ENCODE data around the gene NUFIP1.

Gene NUFIP1

DNA sequence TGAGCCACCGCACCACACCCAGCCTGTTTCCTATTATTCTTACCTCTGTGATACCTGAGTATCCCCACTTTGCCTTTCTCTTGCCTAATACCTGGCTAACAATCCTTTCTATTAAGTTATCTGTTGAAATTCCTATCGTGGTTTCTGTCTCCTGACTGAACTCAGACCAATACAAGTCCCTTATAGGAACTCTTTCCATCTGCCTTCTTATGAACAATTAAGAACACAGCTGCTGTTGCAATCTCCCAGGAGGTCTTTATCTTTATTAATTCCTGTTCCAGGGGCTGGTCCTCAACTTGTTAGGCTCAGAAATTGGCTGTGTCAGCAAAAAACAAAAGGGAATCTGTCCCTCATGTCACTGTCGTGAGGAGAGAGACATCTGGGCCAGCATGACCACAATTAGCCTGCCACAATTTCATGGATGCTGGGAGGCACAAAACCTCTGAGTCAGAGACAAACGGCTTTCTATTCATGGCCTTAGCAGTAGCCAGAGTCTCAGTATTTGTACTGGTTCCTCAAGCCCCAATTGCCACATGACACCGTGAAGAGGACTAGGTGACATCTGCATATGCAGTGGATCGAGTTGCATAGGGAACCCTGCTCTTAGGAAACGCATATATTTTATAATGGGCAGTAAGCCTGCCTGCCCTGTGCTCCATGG lies 58.2 kb downstream of the NUFIP1 start:
- H3K9ac ChIP-seq (ENCODE audit: low read depth, low read length) = no peak overlapping the region
- no peaks in the 10 kb centered on the region for H3K27me3 ChIP-seq (ENCODE audit: insufficient read depth, low read length)
- H3K4me3 ChIP-seq (ENCODE audit: low read length) = no peak overlapping the region
- no peaks in the 10 kb centered on the region for H3K9me3 ChIP-seq (ENCODE audit: insufficient read depth, low read depth, low read length)
- H3K36me3 ChIP-seq (ENCODE audit: insufficient read depth, low read depth, low read length) = no peaks in the 10 kb centered on the region
- H3K27ac ChIP-seq (ENCODE audit: low read length) = no peak overlapping the region
- H3K4me1 ChIP-seq (ENCODE audit: insufficient read depth, low read length) = peaks cover 6% of the 10 kb centered on the region

DNA sequence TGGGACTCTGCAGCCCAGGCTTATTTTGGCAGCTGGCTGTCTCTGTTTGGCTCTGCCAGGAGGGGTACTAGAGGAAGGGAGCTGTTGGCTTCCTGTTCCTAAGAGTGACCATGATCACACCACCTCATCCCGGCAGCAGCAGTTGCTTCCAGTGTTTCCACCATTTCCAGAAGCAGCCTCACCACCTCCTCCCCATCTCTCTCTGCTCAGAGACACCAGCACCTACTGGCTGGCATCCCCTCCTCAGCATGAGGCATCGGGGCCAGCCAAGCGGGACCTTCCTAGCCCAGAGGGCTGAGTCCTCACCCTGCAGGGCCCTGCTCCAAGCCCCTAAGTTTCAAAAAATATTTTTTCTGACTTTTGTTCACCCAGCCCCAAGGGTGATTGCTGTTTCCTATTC lies 59.0 kb downstream of the NUFIP1 start:
- no peak overlapping the region for H3K27ac ChIP-seq (ENCODE audit: low read length)
- H3K9ac ChIP-seq (ENCODE audit: low read depth, low read length) = no peak overlapping the region
- H3K27me3 ChIP-seq (ENCODE audit: insufficient read depth, low read length) = no peaks in the 10 kb centered on the region
- H3K4me1 ChIP-seq (ENCODE audit: insufficient read depth, low read length) = peaks cover 6% of the 10 kb centered on the region
- no peaks in the 10 kb centered on the region for H3K36me3 ChIP-seq (ENCODE audit: insufficient read depth, low read depth, low read length)
- H3K4me3 ChIP-seq (ENCODE audit: low read length) = no peak overlapping the region
- H3K9me3 ChIP-seq (ENCODE audit: insufficient read depth, low read depth, low read length) = no peaks in the 10 kb centered on the region

DNA sequence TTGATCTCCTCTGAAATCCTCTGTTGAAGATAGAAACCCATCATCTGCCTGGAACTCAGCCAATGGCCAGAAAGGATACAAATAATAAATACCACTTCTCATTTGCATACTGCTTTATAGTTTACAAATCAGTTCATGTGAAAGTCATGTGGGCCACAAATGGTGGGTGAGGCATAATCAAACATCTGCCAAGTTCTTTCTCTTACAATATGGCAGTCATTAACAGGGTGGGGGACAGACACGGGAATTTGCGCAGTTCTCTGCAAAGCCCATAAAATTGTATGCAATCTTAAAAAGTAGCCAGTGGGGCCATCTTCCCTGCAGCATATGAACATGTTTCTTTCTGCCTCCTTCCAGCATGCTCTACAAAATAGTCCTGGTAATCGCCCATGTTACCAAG lies 59.6 kb downstream of the NUFIP1 start:
- no peaks in the 10 kb centered on the region for H3K9me3 ChIP-seq (ENCODE audit: insufficient read depth, low read depth, low read length)
- H3K36me3 ChIP-seq (ENCODE audit: insufficient read depth, low read depth, low read length) = no peaks in the 10 kb centered on the region
- no peak overlapping the region for H3K9ac ChIP-seq (ENCODE audit: low read depth, low read length)
- peaks cover 6% of the 10 kb centered on the region; the same call in 1 of the 2 replicates for H3K4me1 ChIP-seq (ENCODE audit: insufficient read depth, low read length)
- no peak overlapping the region for H3K27ac ChIP-seq (ENCODE audit: low read length)
- no peaks in the 10 kb centered on the region for H3K27me3 ChIP-seq (ENCODE audit: insufficient read depth, low read length)
- H3K4me3 ChIP-seq (ENCODE audit: low read length) = no peak overlapping the region

DNA sequence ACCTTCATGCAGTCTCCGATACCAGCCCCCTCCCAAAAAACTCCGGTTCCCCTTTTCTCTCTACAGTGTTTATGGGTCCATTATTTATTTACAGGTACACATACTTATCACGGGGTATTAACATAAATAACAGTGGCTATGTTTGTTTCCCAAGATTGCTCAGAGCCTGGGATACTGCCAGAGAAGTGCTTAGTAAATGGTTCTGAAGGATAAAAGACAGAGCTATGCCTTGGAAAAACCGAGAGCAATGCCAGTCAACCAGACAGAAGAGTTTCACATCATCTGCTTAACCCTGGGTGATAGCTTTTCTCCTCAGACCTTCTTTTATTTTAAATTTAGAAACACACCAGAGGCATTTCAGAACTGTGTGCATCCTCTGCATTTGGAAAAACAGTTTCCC lies 61.3 kb downstream of the NUFIP1 start:
- peaks cover 6% of the 10 kb centered on the region; the same call in 1 of the 2 replicates for H3K4me1 ChIP-seq (ENCODE audit: insufficient read depth, low read length)
- no peaks in the 10 kb centered on the region for H3K27me3 ChIP-seq (ENCODE audit: insufficient read depth, low read length)
- H3K9me3 ChIP-seq (ENCODE audit: insufficient read depth, low read depth, low read length) = no peaks in the 10 kb centered on the region
- H3K36me3 ChIP-seq (ENCODE audit: insufficient read depth, low read depth, low read length) = no peaks in the 10 kb centered on the region
- H3K9ac ChIP-seq (ENCODE audit: low read depth, low read length) = no peak overlapping the region
- H3K4me3 ChIP-seq (ENCODE audit: low read length) = no peak overlapping the region
- H3K27ac ChIP-seq (ENCODE audit: low read length) = no peak overlapping the region

DNA sequence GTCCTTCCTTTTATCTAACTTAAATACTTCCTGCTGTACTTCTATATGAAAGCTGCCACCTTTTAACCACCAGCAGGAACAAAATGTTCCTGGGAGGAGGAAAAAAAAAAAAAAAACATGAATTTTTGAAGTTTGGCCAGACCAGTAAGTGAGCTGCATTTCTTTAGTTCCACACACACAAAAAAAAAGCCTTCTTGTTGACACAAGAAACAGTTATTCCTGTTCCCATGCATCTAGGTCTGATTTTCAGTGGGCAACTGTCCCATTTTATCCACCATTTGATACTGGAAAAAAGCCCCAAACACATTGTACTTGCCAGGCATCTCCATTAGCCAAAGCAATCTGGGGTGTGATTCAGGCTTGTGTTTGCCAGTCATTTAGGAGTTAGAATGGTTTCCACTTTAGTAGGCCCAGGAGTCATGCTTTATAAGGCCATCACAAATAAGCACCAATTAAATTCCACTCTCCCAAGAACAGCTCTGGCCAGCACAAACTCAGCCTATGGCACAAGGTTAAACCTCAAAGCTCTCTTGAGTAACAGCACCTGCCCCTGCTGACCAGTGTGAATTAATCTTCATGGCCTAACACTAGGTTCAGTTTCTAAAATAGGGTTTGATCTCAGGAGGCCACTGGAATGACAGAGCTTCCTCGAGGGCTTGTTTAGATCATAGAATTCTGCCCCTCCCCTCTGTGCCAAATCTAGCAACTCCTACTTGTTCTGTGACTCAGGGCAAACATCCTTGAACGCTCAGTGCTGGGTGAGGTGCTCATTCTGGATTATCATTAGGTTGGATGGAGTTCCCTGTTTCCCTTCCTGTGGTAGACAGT lies 67.1 kb downstream of the NUFIP1 start:
- Histone ChIP-seq H3K27ac (ENCODE audit: low read length) (no peak overlapping the region), H3K9me3 (ENCODE audit: insufficient read depth, low read depth, low read length) (no peaks in the 10 kb centered on the region), H3K9ac (ENCODE audit: low read depth, low read length) (no peak overlapping the region)

DNA sequence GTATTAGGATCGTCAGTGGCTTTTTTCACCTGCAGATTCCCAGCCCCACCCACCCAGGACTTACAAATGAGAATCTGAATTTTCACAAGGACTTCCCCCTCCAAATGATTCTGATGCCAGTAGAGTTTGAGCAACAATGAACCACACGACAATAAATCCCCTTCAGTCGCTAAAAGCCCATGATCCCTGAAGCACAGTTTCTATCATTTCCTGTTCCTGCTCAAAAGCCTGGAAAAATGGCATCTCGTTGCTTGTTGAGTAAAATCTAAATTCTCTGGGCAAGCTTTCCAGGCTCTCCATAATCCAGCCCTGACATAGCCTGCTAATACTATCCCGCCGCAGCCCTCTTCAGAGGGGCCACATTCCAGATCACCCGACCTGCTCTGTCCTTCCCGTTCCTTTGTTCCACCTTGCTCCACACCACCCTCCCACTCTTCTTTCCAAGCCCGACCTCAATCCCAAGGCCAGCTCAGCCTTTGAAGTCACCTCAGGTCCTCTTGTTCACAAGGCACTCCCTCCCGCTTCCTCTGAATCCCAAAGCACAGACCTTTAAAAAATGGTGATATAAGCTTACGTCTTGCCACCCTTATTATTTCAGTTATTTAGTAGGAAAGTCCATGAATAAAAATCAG lies 67.9 kb downstream of the NUFIP1 start:
- Histone ChIP-seq H3K9me3 (ENCODE audit: insufficient read depth, low read depth, low read length) (no peaks in the 10 kb centered on the region), H3K4me1 (ENCODE audit: insufficient read depth, low read length) (peaks cover 4% of the 10 kb centered on the region; the same call in 1 of the 2 replicates), H3K9ac (ENCODE audit: low read depth, low read length) (no peak overlapping the region), H3K27ac (ENCODE audit: low read length) (no peak overlapping the region), H3K4me3 (ENCODE audit: low read length) (no peak overlapping the region), H3K27me3 (ENCODE audit: insufficient read depth, low read length) (no peaks in the 10 kb centered on the region), H3K36me3 (ENCODE audit: insufficient read depth, low read depth, low read length) (no peaks in the 10 kb centered on the region)

More for the DNA sequence above, 67.1 kb downstream of the NUFIP1 start:
- Histone ChIP-seq H3K27me3 (ENCODE audit: insufficient read depth, low read length) (no peaks in the 10 kb centered on the region), H3K4me3 (ENCODE audit: low read length) (no peak overlapping the region), H3K4me1 (ENCODE audit: insufficient read depth, low read length) (peaks cover 4% of the 10 kb centered on the region; the same call in 1 of the 2 replicates), H3K36me3 (ENCODE audit: insufficient read depth, low read depth, low read length) (no peaks in the 10 kb centered on the region)

DNA sequence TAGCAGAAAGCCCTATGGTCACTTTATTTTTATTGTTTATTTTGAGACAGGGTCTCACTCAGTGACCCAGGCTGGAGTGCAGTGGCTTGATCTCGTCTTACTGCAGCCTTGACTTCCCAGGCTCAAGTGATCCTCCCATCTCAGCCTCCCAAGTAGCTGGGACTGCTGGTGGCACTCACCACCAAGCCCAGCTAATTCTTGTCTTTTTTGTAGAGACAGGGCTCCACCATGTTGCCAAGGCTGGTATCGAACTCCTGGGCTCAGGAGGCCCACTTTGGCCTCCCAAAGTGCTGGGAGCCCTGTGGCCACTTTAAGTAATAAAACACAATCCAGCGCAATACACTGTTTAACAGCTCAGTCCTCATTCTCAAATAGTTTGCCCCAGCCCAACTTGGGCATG lies 69.3 kb downstream of the NUFIP1 start:
- Histone ChIP-seq H3K27me3 (ENCODE audit: insufficient read depth, low read length) (no peaks in the 10 kb centered on the region), H3K9ac (ENCODE audit: low read depth, low read length) (no peak overlapping the region), H3K36me3 (ENCODE audit: insufficient read depth, low read depth, low read length) (no peaks in the 10 kb centered on the region), H3K4me1 (ENCODE audit: insufficient read depth, low read length) (peaks cover 4% of the 10 kb centered on the region; the same call in 1 of the 2 replicates), H3K9me3 (ENCODE audit: insufficient read depth, low read depth, low read length) (no peaks in the 10 kb centered on the region), H3K27ac (ENCODE audit: low read length) (no peak overlapping the region), H3K4me3 (ENCODE audit: low read length) (no peak overlapping the region)

DNA sequence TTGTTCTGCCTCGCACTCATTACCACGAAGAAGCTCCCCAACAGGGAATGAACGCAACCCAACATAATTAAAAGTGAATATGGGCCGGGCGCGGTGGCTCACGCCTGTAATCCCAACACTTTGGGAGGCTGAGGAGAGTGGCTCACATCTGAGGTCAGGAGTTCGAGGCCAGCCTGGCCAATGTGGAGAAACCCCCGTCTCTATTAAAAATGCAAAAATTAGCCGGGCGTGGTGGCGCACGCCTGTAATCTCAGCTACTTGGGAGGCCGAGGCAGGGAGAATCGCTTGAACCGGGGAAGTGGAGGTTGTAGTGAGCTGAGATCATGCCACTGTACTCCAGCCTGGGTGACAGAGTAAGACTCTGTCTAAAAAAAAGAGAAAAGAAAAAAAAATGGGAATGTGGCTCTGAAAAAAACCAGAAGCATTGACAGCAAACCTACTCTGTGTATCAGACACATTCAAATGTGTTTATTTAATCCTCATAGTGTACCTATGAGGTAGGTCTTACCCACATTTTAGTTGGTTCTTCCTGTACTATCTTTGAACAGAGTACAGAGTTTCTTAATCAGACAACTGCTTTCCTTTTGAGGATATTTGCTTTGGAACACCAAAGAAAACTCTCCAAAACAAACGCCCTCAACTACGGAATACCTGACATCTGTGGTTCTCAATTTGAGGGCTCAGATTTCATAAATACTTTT lies 70.0 kb downstream of the NUFIP1 start:
- Histone ChIP-seq H3K36me3 (ENCODE audit: insufficient read depth, low read depth, low read length) (no peaks in the 10 kb centered on the region), H3K4me1 (ENCODE audit: insufficient read depth, low read length) (peaks cover 4% of the 10 kb centered on the region; the same call in 1 of the 2 replicates), H3K4me3 (ENCODE audit: low read length) (peak overlapping the region; percentile 82), H3K27me3 (ENCODE audit: insufficient read depth, low read length) (no peaks in the 10 kb centered on the region), H3K9me3 (ENCODE audit: insufficient read depth, low read depth, low read length) (no peaks in the 10 kb centered on the region), H3K27ac (ENCODE audit: low read length) (no peak overlapping the region), H3K9ac (ENCODE audit: low read depth, low read length) (peak overlapping the region; percentile 84; the same call in 1 of the 2 replicates)

DNA sequence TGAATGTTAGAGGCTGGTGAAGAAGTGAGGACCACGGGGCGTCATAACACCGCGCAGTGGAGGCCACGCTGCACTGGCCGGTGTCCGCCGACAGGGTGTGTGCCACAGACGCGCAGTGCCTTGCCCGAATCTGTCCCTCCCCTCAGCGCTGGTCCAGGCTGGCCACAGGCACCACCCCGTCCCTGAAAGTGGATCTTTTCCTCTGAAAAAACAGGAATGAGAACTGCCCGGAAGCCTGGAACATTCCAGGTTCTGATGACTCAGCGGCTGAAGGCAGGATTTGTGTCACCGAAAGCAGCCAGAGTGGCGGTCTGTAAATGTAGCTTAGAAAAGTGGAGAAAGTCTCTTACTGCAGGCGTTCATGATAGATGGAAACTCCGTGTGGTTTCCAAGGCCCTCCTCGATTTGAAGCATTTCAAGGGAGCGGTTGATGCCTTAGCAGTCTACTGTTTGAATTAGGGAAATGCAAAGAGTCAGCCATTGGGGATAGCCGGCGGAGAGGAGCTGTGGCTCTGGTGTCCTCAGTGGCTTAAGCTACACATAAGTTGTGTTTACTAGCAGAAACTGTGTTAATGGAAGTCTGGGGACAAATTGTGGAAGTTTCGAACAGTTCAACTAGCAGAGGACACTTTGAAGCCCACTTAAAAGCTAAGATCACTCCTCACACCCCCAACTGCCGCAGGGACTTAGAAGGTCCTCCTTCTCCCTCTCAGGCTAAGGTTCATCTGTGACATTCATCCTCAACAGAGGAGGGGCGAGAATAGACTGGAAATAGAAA lies 70.8 kb downstream of the NUFIP1 start:
- Histone ChIP-seq H3K4me1 (ENCODE audit: insufficient read depth, low read length) (peaks cover 4% of the 10 kb centered on the region; the same call in 1 of the 2 replicates), H3K9me3 (ENCODE audit: insufficient read depth, low read depth, low read length) (no peaks in the 10 kb centered on the region), H3K4me3 (ENCODE audit: low read length) (peak overlapping the region; percentile 82), H3K9ac (ENCODE audit: low read depth, low read length) (peak overlapping the region; percentile 84), H3K27me3 (ENCODE audit: insufficient read depth, low read length) (no peaks in the 10 kb centered on the region), H3K27ac (ENCODE audit: low read length) (peak overlapping the region; percentile 84), H3K36me3 (ENCODE audit: insufficient read depth, low read depth, low read length) (no peaks in the 10 kb centered on the region)

DNA sequence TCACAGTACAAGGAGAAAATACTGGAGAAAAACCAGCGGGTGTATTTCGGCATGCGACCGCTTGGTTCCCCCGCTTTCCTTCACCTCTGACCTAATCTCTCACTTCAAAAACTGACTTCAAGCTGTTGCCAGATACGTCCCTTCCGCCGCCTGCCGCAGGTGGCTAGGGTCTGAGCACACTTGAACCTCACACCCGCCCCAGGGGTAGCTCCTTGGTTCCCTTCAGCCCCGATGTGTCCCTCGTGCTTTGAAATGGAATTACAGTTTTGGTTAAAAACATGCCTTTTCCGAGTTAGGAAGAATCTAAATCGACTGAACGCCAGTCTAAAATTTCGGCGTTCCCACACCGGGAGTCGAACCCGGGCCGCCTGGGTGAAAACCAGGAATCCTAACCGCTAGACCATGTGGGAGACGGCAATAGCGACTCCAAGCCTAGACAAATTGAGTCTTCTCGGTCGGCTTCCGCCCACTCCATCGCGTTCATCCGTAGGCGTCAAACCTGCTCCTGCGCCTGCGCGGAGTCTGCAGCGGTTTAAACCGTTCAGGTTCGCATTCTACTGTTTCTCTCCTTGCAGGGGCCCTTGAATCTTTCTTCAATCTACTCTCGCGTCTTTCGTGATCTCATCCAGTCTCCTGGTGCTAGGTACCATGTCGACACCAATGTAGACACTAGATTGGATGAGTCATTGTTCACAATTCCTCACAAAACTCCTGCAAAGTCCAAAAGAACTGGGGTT lies 71.5 kb downstream of the NUFIP1 start:
- peaks cover 4% of the 10 kb centered on the region; the same call in 1 of the 2 replicates for H3K4me1 ChIP-seq (ENCODE audit: insufficient read depth, low read length)
- H3K27ac ChIP-seq (ENCODE audit: low read length) = peak overlapping the region; percentile 84
- no peaks in the 10 kb centered on the region for H3K36me3 ChIP-seq (ENCODE audit: insufficient read depth, low read depth, low read length)
- H3K9me3 ChIP-seq (ENCODE audit: insufficient read depth, low read depth, low read length) = no peaks in the 10 kb centered on the region
- H3K27me3 ChIP-seq (ENCODE audit: insufficient read depth, low read length) = no peaks in the 10 kb centered on the region
- H3K4me3 ChIP-seq (ENCODE audit: low read length) = peak overlapping the region; percentile 82
- peak overlapping the region; percentile 84 for H3K9ac ChIP-seq (ENCODE audit: low read depth, low read length)
